ENCODE data around the gene PADI3.

DNA sequence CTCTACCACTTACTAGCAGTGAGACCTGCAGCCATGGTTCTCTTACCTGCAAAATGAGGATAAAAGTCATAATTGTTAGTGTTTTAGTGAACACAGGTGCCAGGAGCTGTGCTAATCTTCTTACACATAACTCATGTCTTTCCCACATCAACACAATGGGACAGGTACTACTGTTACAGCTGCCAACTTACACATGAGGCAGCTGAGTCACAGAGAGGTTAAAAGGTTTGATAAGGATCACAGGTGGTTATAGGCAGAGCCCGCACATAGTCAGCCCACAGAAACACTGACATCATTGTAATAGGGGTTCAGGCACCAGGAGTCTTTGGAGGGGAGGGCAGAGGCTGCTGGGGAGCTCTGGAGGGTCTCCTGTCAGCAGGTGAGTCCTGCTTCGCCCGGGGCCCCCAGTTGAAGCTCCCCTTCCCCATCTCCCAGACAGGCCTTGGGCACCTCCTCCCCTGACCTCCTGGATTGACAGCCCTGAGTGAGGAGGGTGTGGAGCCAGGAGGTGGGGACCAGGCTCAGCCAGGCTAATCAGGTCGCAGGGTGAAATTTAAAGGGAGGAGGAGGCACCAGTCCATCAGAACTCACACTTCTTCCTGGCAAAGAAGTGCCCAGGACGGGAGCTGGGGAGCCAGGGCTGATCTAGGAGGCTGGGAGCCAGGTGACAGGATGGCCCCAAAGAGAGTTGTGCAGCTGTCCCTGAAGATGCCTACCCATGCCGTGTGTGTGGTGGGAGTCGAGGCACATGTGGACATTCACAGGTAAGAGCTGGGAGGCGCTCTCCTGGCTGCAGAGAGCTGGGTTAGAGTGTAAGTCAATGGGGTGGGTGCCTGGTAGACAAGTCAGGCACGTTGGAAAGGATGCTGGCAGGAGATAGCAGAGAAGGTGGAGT, 44.1 kb upstream of the PADI3 start, which contains the start of gene PADI1:
- TF ChIP-seq, protein P1, sequence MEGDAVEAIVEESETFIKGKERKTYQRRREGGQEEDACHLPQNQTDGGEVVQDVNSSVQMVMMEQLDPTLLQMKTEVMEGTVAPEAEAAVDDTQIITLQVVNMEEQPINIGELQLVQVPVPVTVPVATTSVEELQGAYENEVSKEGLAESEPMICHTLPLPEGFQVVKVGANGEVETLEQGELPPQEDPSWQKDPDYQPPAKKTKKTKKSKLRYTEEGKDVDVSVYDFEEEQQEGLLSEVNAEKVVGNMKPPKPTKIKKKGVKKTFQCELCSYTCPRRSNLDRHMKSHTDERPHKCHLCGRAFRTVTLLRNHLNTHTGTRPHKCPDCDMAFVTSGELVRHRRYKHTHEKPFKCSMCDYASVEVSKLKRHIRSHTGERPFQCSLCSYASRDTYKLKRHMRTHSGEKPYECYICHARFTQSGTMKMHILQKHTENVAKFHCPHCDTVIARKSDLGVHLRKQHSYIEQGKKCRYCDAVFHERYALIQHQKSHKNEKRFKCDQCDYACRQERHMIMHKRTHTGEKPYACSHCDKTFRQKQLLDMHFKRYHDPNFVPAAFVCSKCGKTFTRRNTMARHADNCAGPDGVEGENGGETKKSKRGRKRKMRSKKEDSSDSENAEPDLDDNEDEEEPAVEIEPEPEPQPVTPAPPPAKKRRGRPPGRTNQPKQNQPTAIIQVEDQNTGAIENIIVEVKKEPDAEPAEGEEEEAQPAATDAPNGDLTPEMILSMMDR (conservative IDR thresholded peaks at IDR 0.05; ENCODE audit: low read depth, low read length) = no peak
- no peak for TF ChIP-seq CHD1 (IDR thresholded peaks at IDR 0.05; ENCODE audit: low read depth, low read length)
- no peak for TF ChIP-seq RAD21 (IDR thresholded peaks at IDR 0.05; ENCODE audit: low read length)
- no peak for TF ChIP-seq POLR2A (IDR thresholded peaks at IDR 0.05; ENCODE audit: low read depth, low read length)
- TF ChIP-seq MAFK (IDR thresholded peaks at IDR 0.05; ENCODE audit: low read depth, low read length) = no peak
